Natural killer cell treated with Interleukin-12 subunit alpha and Interleukin-12 subunit beta and Interleukin-15 and Interleukin-18, amount 100 ng/mL, for 72 hours (primary cell): ENCODE measurements around the gene CACNA2D2. TPM values are rescaled to one million over a fixed set of nuclear protein-coding genes. Genes with fewer than 3 reads are reported as not detected.

Source experiments
- ATAC-seq, 2 donors: fragments of 150-1000 bp; cut with Tn5 transposase in 1 of 2; sonication (Bioruptor Pico), chemical (Tn5 transposase) in 1 of 2; 2 replicates each; pipeline ENCODE4 v1.10.0; 2021
- DNase-seq: peaks from one replicate; pipeline ENCODE4 v3.0.0; 2022; ENCODE audit warnings: low spot score
- H3K27ac Mint-ChIP-seq, 2 donors: 1 replicate in 1 of 2; 2 replicates in 1 of 2; pipeline ENCODE4 v1.8.0; 2022; ENCODE audit warnings: mixed read lengths in 2 of 2, mild to moderate bottlenecking in 1 of 2, moderate library complexity in 1 of 2
- H3K27me3 Mint-ChIP-seq, 2 donors: 1 replicate in 1 of 2; 2 replicates in 1 of 2; pipeline ENCODE4 v1.8.0; 2022; ENCODE audit warnings: mixed read lengths in 2 of 2
- H3K36me3 Mint-ChIP-seq: one replicate; pipeline ENCODE4 v1.8.0; 2022; ENCODE audit warnings: mixed read lengths
- H3K4me1 Mint-ChIP-seq, 2 donors: 1 replicate in 1 of 2; 2 replicates in 1 of 2; pipeline ENCODE4 v1.8.0; 2022; ENCODE audit warnings: low read depth in 2 of 2, mixed read lengths in 2 of 2, mild to moderate bottlenecking in 1 of 2
- H3K4me3 Mint-ChIP-seq: one replicate; pipeline ENCODE4 v1.8.0; 2022; ENCODE audit warnings: mixed read lengths
- H3K9me3 Mint-ChIP-seq: 2 replicates; pipeline ENCODE4 v1.8.0; 2022; ENCODE audit warnings: mixed read lengths
- total RNA-seq, 2 donors: library from RNA; stranded (reverse); gene quantifications; one replicate each; pipeline ENCODE4 v1.2.3, GENCODE V29; 2022

CACNA2D2 gene
- total RNA-seq, 2 donors from 2014 or later = 1.6 to 1.7 TPM

GRCh38 chr3:50334339-50335075 is 168.9 kb downstream of the CACNA2D2 start:
- H3K4me1 Mint-ChIP-seq = peaks cover 46 to 49% of the 10 kb centered on the region in 2 donors
- H3K27me3 Mint-ChIP-seq = no peaks in the 10 kb centered on the region
- DNase-seq = no peak
- peak overlapping the region; percentile 97 for H3K4me3 Mint-ChIP-seq
- no peaks in the 10 kb centered on the region for H3K9me3 Mint-ChIP-seq
- no peak for ATAC-seq
- H3K36me3 Mint-ChIP-seq = peaks cover 7% of the 10 kb centered on the region
- H3K27ac Mint-ChIP-seq = peak overlapping the region; percentile 97

DNA sequence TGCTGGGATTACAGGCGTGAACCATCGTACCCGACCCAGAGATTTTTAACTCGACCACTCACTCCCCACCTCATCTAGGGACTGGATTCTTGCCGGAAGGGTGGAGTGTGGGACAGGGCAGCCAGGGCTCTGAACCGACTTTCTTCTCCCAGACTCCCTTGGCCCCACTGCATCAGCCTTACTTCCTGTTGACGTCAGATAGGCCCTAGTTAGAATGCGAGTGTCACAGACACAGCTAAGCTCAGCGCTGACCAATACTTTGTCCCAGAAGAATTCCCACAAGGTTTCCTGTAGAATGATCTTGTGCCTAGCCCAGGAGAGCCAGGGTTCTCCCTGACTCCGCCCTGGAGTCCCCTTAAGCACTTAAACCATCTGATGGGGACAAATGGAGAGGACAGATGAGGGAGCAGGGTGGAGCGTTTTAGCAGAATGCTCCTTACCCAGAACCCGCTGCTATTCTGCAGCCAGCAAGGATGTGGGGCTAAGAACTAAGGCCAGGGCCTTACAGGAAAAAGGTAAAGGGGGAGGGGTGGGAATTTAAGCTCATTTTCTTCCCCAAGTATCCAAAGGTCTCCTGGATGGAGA is 169.6 kb downstream of the CACNA2D2 start:
- ATAC-seq (no peak), DNase-seq (no peak)
- Mint-ChIP-seq H3K9me3 (no peaks in the 10 kb centered on the region), H3K4me1 (peaks cover 40 to 44% of the 10 kb centered on the region in 2 donors), H3K27me3 (no peaks in the 10 kb centered on the region), H3K27ac (peak overlapping the region; percentile 88 to 97), H3K36me3 (peaks cover 7% of the 10 kb centered on the region), H3K4me3 (peak overlapping the region; percentile 97)

DNA sequence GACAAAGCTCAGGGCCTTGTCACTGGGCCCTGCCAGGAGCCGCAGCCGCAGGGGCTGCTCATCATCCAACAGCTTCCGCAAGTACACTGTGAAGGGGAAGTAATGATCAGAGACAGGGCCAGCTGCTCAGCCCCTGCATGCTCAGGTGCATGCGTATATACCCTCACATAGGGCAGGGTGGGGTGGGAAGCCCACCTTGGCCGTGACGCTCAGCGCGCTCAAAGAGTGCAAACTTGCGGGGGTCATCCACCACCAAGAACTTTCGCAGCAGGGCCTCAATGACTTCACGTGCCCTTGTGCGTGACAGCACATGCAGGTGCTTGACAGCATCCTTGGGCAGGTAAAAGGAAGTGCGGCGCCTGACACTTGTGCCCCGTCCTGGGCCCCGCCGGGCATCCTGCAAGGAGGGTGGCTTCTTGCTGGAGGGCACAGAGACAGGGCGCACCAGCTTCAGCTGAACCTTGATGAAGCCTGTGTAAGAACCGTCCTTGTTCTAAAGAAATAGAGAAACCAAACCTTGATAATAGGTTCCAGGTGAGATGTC is 172.0 kb downstream of the CACNA2D2 start:
- no peak overlapping the region for H3K27ac Mint-ChIP-seq
- no peak overlapping the region for H3K4me3 Mint-ChIP-seq
- H3K36me3 Mint-ChIP-seq = peaks cover 4% of the 10 kb centered on the region
- DNase-seq (no peak), ATAC-seq (no peak)
- H3K4me1 Mint-ChIP-seq = peaks cover 27 to 37% of the 10 kb centered on the region in 2 donors
- H3K27me3 Mint-ChIP-seq = no peaks in the 10 kb centered on the region
- no peaks in the 10 kb centered on the region for H3K9me3 Mint-ChIP-seq

GRCh38 chr3:50330330-50330729 is 173.1 kb downstream of the CACNA2D2 start:
- Mint-ChIP-seq H3K9me3 (no peaks in the 10 kb centered on the region), H3K36me3 (no peaks in the 10 kb centered on the region), H3K27ac (no peak overlapping the region), H3K4me3 (no peak overlapping the region), H3K4me1 (peaks cover 16 to 26% of the 10 kb centered on the region in 2 donors), H3K27me3 (no peaks in the 10 kb centered on the region)
- DNase-seq (no peak), ATAC-seq (no peak)

DNA sequence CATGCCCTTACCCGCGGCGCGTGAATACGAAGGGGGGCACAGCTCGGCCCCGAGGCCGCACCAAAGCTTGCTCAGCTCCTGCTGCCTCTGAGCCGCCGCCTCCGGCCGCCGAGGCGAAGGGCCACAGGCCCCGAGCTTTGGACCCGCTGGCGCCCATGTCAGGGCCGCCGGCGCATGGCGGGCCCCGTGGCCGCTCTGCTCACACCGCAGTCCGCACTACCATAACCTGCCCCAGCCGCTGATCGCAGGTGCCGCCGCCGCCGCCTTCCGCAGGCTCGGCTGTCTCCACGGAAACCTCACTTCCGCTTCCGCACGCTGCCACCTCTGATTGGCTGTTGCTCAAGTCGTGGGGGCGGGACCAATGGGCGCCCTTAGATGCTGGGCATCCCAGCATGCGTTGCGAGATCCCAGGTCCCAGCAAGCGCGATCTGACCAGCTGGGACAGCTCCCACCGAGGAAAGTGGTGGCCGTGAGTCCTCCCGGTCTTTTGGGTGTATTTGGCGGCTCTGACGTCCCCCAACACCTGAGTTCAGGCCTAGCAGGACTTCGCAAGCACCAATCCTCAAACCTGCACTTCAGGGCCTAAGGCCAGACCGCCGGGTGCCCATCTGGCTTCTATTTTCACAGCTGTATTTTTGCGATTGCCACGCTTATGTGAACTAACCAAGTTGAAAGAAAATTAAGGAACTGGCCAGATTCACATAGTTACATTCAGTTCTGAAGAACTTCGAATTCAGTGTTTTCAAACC is 175.3 kb downstream of the CACNA2D2 start, which contains the start of gene TUSC2:
Gene TUSC2 (minus strand): TSS at position 281 of the 749 bp plus-strand sequence. CDS start 124 bp downstream, at position 157.
- peak; percentile 95 for DNase-seq
- peak within 1 kb of the TSS; percentile 81 for H3K4me3 Mint-ChIP-seq
- H3K36me3 Mint-ChIP-seq = no peaks in the 10 kb centered on the region

GRCh38 chr3:50327129-50327528 is 176.3 kb downstream of the CACNA2D2 start:
- H3K4me3 Mint-ChIP-seq = peak overlapping the region; percentile 81
- no peak for ATAC-seq
- H3K27me3 Mint-ChIP-seq = no peaks in the 10 kb centered on the region
- H3K27ac Mint-ChIP-seq = peak overlapping the region; percentile 64 to 89
- no peaks in the 10 kb centered on the region for H3K36me3 Mint-ChIP-seq
- DNase-seq = peak; percentile 37
- H3K9me3 Mint-ChIP-seq = no peaks in the 10 kb centered on the region
- peaks cover 0 to 20% of the 10 kb centered on the region in 2 donors for H3K4me1 Mint-ChIP-seq

More for the DNA sequence above, 175.3 kb downstream of the CACNA2D2 start, which contains the start of gene TUSC2:
- no peaks in the 10 kb centered on the region for H3K27me3 Mint-ChIP-seq
- H3K4me1 Mint-ChIP-seq = peaks cover 0 to 21% of the 10 kb centered on the region in 2 donors
- H3K9me3 Mint-ChIP-seq = no peaks in the 10 kb centered on the region
- peak; percentile 96 to 98 for ATAC-seq
- peak within 1 kb of the TSS; percentile 64 to 89 for H3K27ac Mint-ChIP-seq

GRCh38 chr3:50326182-50326541 is 177.3 kb downstream of the CACNA2D2 start:
- H3K36me3 Mint-ChIP-seq = no peaks in the 10 kb centered on the region
- ATAC-seq (no peak), DNase-seq (no peak)
- H3K4me3 Mint-ChIP-seq = no peak overlapping the region
- no peaks in the 10 kb centered on the region for H3K9me3 Mint-ChIP-seq
- peak overlapping the region in 1 of 2 donors; percentile 89 for H3K27ac Mint-ChIP-seq
- peaks cover 0 to 20% of the 10 kb centered on the region in 2 donors for H3K4me1 Mint-ChIP-seq
- H3K27me3 Mint-ChIP-seq = no peaks in the 10 kb centered on the region

GRCh38 chr3:50325497-50326181 is 177.8 kb downstream of the CACNA2D2 start:
- Mint-ChIP-seq H3K4me1 (peaks cover under 1 to 21% of the 10 kb centered on the region in 2 donors), H3K4me3 (no peak overlapping the region), H3K27me3 (no peaks in the 10 kb centered on the region), H3K27ac (no peak overlapping the region), H3K36me3 (no peaks in the 10 kb centered on the region), H3K9me3 (no peaks in the 10 kb centered on the region)
- DNase-seq (no peak), ATAC-seq (no peak)

DNA sequence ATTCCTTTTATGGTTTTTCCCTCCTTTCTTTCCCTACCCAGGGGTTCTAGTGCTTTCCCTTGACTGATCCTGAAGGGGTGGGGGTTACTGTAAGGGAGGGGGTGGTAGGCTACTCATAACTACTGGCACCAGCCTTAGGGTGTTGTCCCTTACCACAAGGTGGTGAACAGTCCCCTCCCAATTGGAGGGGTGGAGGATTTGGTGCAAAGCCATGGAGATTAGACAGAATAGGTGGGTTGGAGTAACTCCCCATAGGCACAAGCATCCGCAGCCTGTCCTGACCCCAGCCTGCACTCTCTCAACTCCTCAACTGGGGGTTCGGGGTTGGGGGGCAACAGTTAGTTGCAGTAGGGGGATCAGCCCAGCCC is 178.3 kb downstream of the CACNA2D2 start:
- Mint-ChIP-seq H3K4me3 (no peak overlapping the region), H3K36me3 (no peaks in the 10 kb centered on the region), H3K9me3 (no peaks in the 10 kb centered on the region), H3K4me1 (peaks cover 6 to 27% of the 10 kb centered on the region in 2 donors), H3K27ac (no peak overlapping the region), H3K27me3 (no peaks in the 10 kb centered on the region)
- DNase-seq (no peak), ATAC-seq (no peak)

DNA sequence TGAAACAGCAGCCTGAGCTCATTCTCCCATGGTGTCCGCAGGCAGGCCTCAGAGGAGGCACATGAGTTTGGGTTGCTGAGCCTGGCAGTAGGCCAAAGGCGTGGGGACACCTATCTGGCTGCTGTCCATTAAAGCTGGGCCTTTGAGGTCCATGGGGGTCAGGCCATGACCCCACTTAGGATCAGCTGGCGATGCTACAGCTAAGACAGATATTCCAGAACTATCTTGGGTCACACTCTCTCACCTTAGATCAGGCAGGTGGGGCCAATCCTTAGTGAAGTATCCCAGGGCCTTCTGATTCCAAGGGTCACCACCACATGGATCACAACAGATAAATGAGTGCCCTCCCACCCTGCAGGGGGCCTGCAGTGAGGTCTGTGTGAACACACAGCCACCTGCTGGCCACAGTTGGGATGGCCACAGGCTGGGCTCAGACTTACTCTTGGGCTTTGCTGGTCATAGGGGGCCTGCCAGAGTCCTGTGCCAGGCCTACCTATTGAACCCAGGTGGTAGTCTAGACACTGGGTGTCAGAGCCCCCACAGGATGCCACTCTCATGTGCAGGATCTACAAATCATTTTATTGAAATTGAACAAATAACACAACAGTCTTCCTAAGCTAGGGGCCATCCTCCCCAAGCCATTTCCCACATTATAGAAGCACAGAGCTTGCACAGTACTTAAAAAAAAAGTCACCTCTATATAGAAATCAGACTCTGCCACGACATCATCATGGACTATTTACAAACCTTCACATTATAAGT is 178.9 kb downstream of the CACNA2D2 start:
- Mint-ChIP-seq H3K27me3 (no peaks in the 10 kb centered on the region), H3K4me1 (peaks cover 9 to 30% of the 10 kb centered on the region in 2 donors), H3K36me3 (no peaks in the 10 kb centered on the region), H3K4me3 (no peak overlapping the region), H3K9me3 (no peaks in the 10 kb centered on the region), H3K27ac (no peak overlapping the region)
- no peak for ATAC-seq
- DNase-seq = peak; percentile 62

DNA sequence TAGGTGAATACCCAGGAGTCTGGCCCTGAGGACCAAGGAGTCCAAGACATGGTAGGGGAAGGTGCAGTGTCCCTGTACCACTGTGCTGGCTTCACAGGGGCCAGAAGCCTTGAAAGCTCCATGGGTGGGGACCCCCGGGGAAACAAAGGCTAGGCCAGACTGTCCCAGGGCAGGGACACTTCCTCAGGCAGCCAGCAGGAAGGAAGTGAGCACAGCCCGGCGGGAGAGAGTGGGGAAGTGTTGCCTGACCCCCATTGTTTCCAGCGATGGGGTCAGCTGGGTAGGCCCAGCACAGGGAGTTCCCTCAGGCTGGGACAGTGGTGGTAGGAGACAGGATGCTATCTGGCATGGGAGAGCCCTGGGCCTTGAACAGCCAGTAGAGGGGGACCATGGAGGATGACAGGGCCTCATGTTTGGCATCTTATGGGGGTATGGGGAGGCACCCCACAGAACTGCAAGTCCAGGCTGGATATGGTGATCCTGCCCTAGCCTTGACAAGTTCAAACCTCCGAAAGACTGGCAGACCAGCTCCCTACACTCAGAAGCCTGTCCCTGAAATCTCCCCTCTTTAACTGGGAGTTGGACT is 179.7 kb downstream of the CACNA2D2 start:
- Mint-ChIP-seq H3K36me3 (no peaks in the 10 kb centered on the region), H3K4me1 (peaks cover 15 to 37% of the 10 kb centered on the region in 2 donors), H3K27me3 (no peaks in the 10 kb centered on the region), H3K9me3 (no peaks in the 10 kb centered on the region), H3K27ac (peak overlapping the region in 1 of 2 donors; percentile 63), H3K4me3 (no peak overlapping the region)
- ATAC-seq (no peak), DNase-seq (peak; percentile 37)

DNA sequence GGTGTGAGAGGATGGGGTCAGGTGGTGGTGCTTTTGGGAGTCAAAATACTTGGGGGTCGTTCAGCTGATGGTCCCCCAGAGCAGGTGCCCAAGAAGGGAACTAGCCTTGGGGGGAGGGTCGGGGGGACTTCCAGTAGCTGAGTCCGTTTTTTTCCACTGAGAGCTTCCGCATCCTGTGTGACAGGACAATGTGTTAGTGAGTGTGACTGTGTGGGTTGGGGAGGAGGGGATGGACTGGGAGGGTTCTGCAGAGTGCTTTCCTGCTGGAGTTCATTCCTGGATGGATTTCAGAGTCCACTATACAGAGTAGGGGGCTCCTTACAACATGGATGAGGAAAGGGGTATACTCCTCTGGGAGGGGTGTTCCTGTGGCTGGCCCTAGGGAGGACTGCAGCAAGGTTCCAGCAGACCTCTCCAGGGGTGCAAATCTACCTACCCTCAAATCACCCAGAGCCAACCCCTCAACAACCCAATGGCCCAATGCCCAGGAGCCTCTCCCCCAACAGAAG is 180.3 kb downstream of the CACNA2D2 start:
- no peaks in the 10 kb centered on the region for H3K36me3 Mint-ChIP-seq
- peak overlapping the region in 1 of 2 donors; percentile 63 for H3K27ac Mint-ChIP-seq
- no peak for DNase-seq
- H3K4me1 Mint-ChIP-seq = peaks cover 15 to 36% of the 10 kb centered on the region in 2 donors
- H3K9me3 Mint-ChIP-seq = no peaks in the 10 kb centered on the region
- no peak for ATAC-seq
- H3K27me3 Mint-ChIP-seq = no peaks in the 10 kb centered on the region
- peak overlapping the region; percentile 27 for H3K4me3 Mint-ChIP-seq
